Cardiac muscle cell (in vitro differentiated cells and primary cell): ENCODE data around the gene MLN. TPM values are rescaled to one million over a fixed set of nuclear protein-coding genes. Genes with fewer than 3 reads are reported as not detected.

ENCODE experiments used
- DNase-seq, 2 donors: peaks; one replicate each; pipeline versions ENCODE4 v3.0.0 to v3.0.0-alpha.2; 2010 to 2017; ENCODE audit warnings: low read depth in 1 of 2, low spot score in 1 of 2
- H3K27ac ChIP-seq: fragments of 200-600 bp; sonication (generic); 2 replicates; pipeline ENCODE4 v1.5.1; 2016
- H3K27me3 ChIP-seq: fragments of 200-600 bp; sonication (generic); 2 replicates; pipeline ENCODE4 v1.6.0; 2016; ENCODE audit warnings: control low read depth
- H3K36me3 ChIP-seq: fragments of 200-600 bp; sonication (generic); 2 replicates; pipeline ENCODE4 v1.5.1; 2016; ENCODE audit warnings: control low read depth
- H3K4me1 ChIP-seq: fragments of 200-600 bp; sonication (generic); 2 replicates; pipeline ENCODE4 v1.8.1; 2017; ENCODE audit warnings: low read depth, mild to moderate bottlenecking, mixed run types
- H3K4me3 ChIP-seq: fragments of 200-600 bp; sonication (generic); 2 replicates; pipeline ENCODE4 v1.5.1; 2016; ENCODE audit warnings: mild to moderate bottlenecking
- H3K9me3 ChIP-seq: fragments of 200-600 bp; sonication (generic); 2 replicates; pipeline ENCODE4 v1.5.1; 2017; ENCODE audit warnings: low read depth, mild to moderate bottlenecking, control low read depth
- polyA plus RNA-seq: library from polyadenylated mRNA; unstranded; fragments of >200 nt; fragmentation: Nextera tagmentation; extraction: Ambion mirVana; gene quantifications from 2 replicates; pipeline ENCODE4 v1.2.1, GENCODE V29; 2016
- total RNA-seq: library from RNA; depleted of rRNA; stranded (reverse); fragments of >200 nt; gene quantifications from 2 replicates; pipeline ENCODE4 v1.2.3, GENCODE V29; 2016
- TF ChIP-seq, protein P1 (sequence below): IDR thresholded peaks from 2 replicates; pipeline ENCODE4 v1.5.1; 2012; ENCODE audit warnings: low read depth, mild to moderate bottlenecking, low read length

MLN gene
- total and polyA plus RNA-seq, 2 experiments from 2014 or later: 0.55 TPM; not detected in 1

DNA sequence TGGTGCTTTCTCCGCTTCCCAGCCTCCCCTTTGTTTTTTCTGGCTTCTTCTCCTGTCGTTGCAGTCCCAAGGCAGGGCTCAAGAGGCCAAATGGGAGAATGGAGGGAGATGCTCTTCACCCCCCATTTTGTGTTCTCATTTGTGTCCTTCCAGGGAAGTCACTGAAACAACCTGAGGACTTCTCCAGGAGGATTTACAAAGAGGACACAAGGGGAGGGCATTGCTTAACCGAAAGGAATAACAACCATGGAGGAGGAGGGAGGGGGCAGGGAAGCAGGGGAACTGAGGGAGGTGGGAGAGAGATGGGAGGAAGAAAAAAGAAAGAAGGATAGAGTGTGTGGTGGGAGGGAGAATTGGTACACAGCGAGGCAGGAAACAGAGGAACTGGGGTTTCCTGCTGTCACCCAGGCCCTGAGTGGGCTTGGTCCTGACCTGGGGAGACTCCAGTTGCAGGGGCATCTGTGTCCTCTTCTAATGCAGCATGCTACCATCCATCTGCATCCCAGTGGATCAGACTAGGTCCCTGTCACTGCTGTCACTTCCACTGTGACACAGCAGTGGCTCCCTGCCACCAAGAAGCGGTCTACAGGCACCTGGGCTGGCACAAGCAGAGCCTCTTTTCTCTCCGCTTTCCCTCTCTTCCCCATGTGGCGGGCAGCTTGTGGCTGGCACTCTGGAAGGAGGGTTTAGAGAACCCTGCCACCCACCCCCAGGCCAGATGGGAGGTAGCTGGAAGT, 17.1 kb upstream of the MLN start:
- no peaks in the 10 kb centered on the region for H3K36me3 ChIP-seq
- H3K4me1 ChIP-seq: no peaks in the 10 kb centered on the region
- no peaks in the 10 kb centered on the region for H3K27me3 ChIP-seq
- no peaks in the 10 kb centered on the region for H3K9me3 ChIP-seq
- no peak overlapping the region for H3K4me3 ChIP-seq
- H3K27ac ChIP-seq: no peak overlapping the region
- TF ChIP-seq, protein P1, sequence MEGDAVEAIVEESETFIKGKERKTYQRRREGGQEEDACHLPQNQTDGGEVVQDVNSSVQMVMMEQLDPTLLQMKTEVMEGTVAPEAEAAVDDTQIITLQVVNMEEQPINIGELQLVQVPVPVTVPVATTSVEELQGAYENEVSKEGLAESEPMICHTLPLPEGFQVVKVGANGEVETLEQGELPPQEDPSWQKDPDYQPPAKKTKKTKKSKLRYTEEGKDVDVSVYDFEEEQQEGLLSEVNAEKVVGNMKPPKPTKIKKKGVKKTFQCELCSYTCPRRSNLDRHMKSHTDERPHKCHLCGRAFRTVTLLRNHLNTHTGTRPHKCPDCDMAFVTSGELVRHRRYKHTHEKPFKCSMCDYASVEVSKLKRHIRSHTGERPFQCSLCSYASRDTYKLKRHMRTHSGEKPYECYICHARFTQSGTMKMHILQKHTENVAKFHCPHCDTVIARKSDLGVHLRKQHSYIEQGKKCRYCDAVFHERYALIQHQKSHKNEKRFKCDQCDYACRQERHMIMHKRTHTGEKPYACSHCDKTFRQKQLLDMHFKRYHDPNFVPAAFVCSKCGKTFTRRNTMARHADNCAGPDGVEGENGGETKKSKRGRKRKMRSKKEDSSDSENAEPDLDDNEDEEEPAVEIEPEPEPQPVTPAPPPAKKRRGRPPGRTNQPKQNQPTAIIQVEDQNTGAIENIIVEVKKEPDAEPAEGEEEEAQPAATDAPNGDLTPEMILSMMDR: no peak
- DNase-seq: no peak

DNA sequence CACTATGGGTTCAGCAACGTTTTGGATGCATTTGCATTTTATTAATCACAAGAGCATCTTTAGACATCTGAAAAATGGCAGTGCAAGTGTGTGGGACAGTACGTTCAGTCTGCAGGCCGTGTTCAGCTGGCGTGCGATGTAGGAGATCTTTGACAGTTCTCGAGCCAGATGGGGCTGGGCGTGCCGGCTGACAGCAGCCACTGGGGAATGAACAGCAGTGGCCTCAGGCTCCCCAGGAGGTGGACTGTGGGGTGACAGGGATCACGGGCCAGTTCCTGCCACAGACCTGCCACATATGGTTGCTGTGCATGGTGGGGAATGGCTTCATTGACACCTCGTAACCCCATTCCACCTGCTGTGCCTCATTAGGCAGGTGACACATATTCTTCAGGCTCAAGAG, 16.4 kb upstream of the MLN start:
- no peaks in the 10 kb centered on the region for H3K4me1 ChIP-seq
- no peak for DNase-seq
- H3K36me3 ChIP-seq: no peaks in the 10 kb centered on the region
- no peak overlapping the region for H3K27ac ChIP-seq
- no peaks in the 10 kb centered on the region for H3K9me3 ChIP-seq
- TF ChIP-seq, protein P1: no peak
- no peak overlapping the region for H3K4me3 ChIP-seq
- H3K27me3 ChIP-seq: no peaks in the 10 kb centered on the region

DNA sequence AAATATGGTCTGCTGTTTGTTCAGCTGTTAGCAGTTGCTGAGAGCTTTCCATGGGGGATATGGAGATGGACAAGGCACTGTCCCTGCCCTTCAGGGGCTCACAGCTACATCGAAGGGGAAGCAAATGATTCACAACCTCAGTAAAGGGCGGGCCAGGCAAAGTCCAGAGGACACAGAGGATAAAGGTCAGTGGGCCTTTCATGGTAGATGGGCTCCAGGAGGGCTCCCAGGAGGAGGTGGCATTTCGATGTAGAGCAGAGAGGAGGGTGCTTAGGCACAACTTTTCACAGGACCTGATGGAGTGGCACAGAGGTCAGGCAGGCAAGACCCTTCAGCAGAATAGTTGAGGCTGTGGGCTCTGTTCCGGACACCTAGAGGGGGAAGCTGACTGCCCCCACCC, 15.2 kb upstream of the MLN start:
- Histone ChIP-seq H3K4me1 (no peaks in the 10 kb centered on the region), H3K4me3 (no peak overlapping the region), H3K9me3 (no peaks in the 10 kb centered on the region), H3K27me3 (no peaks in the 10 kb centered on the region), H3K27ac (no peak overlapping the region), H3K36me3 (no peaks in the 10 kb centered on the region)
- DNase-seq: no peak
- TF ChIP-seq, protein P1: no peak

DNA sequence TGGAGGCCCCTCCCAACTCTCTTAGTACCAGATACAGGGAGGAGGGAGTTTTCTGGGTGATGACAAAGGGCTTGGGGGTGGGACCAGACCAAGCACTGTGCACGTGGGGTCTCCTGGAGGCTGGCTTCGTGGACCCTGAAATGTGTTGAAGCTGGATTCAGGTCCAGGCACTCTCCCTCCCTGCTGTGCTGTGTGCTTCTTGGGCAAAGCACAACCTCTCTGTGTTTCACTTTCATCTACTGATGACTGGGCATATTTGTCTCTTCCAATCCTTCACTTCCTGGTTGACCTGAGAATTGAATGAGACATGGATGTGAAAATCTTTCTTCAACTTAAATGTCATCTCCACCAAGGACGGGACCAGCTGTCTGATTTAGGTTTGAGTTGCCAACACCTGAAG, 14.5 kb upstream of the MLN start:
- Histone ChIP-seq H3K4me3 (no peak overlapping the region), H3K9me3 (no peaks in the 10 kb centered on the region), H3K27ac (no peak overlapping the region), H3K4me1 (no peaks in the 10 kb centered on the region), H3K27me3 (no peaks in the 10 kb centered on the region), H3K36me3 (no peaks in the 10 kb centered on the region)
- TF ChIP-seq, protein P1: no peak
- no peak for DNase-seq

DNA sequence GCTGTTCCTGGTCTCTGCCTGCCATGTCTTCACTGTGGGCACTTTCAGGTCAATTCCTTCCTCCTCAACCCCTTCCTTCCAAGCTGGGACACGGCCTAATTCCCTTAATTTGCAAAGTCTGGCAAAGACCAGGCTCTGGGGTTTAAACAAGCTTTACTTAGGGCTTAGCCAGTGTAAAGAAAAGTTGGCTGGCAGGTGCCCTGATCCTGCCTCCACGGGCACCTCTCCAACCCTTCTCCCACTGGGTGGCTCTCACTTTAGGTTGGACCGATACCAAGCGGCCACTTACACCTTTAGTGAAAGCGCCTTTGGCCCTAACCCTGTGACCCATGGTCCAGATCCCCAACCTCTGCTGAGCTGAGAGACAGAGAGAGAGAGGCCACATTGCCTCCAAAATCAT, 13.7 kb upstream of the MLN start:
- Histone ChIP-seq H3K4me1 (no peaks in the 10 kb centered on the region), H3K4me3 (no peak overlapping the region), H3K27ac (no peak overlapping the region), H3K36me3 (no peaks in the 10 kb centered on the region), H3K27me3 (no peaks in the 10 kb centered on the region), H3K9me3 (no peaks in the 10 kb centered on the region)
- DNase-seq: no peak
- TF ChIP-seq, protein P1: no peak
